Left hindlimb (tissue), 1 donor: ENCODE measurements around the gene EIF6.
"Not testable (repeated sequence)": the region's sequence is repeated elsewhere in the genome, so short reads cannot be mapped to it uniquely, and the experiment has no call there.

Experiments
- DNase-seq: peaks from one replicate; pipeline ENCODE4 v3.0.0-alpha.2; 2018

The EIF6 gene

GRCh38 chr20:35284267-35284991, at the start of gene EIF6:
EIF6 (minus strand) TSS chr20:35284772; CDS start chr20:35284487, 285 bp downstream.
- DNase-seq = peak; percentile 92

- no peak for DNase-seq
These were observed 49.0 kb upstream of the EIF6 start for GRCh38 chr20:35333606-35334005.

- no peak for DNase-seq
These were observed 48.1 kb upstream of the EIF6 start for GRCh38 chr20:35332540-35333200.

GRCh38 chr20:35329435-35330139, 45.0 kb upstream of the EIF6 start:
- no peak for DNase-seq

GRCh38 chr20:35328689-35329088, 44.1 kb upstream of the EIF6 start:
- DNase-seq = no peak

GRCh38 chr20:35328095-35328685, 43.6 kb upstream of the EIF6 start:
- no peak for DNase-seq

- DNase-seq = no peak
These were observed 42.8 kb upstream of the EIF6 start for GRCh38 chr20:35327074-35327976.

GRCh38 chr20:35326740-35327073, 42.1 kb upstream of the EIF6 start:
- no peak for DNase-seq

- no peak for DNase-seq
These were observed 41.6 kb upstream of the EIF6 start for GRCh38 chr20:35326021-35326739.

- no peak for DNase-seq
These were observed 40.8 kb upstream of the EIF6 start for GRCh38 chr20:35325401-35325800.

- DNase-seq = no peak
These were observed 36.0 kb upstream of the EIF6 start for GRCh38 chr20:35320396-35321126.

GRCh38 chr20:35319871-35320197, 35.3 kb upstream of the EIF6 start:
- no peak for DNase-seq

GRCh38 chr20:35319192-35319870, 34.8 kb upstream of the EIF6 start:
- DNase-seq = no peak

GRCh38 chr20:35318502-35319157, 34.1 kb upstream of the EIF6 start:
- DNase-seq = no peak

- no peak for DNase-seq
These were observed 33.0 kb upstream of the EIF6 start for GRCh38 chr20:35317416-35318210.

GRCh38 chr20:35316086-35316485, 31.5 kb upstream of the EIF6 start:
- DNase-seq = no peak

- not testable (repeated sequence) for DNase-seq
These were observed 31.1 kb upstream of the EIF6 start for GRCh38 chr20:35315632-35316020.

- DNase-seq = no peak
These were observed 30.5 kb upstream of the EIF6 start for GRCh38 chr20:35314816-35315631.
